Esophagus squamous epithelium (tissue), 4 donors: ENCODE results near the gene FGF1.

Experiments used
- POLR2A ChIP-seq, 4 donors: fragments of 450-650 bp; IDR thresholded peaks; one replicate each; pipeline ENCODE4 v1.6.1; 2017; ENCODE audit warnings: antibody characterized with exemption in 4 of 4, mild to moderate bottlenecking in 4 of 4, moderate library complexity in 3 of 4
- TF ChIP-seq, protein P1 (sequence below), 6 experiments: fragments of 450-650 bp in 4 of 6; fragments of 200-600 bp in 2 of 6; sonication (generic) in 2 of 6; IDR thresholded peaks; one replicate each; pipeline ENCODE4 v1.5.1; 2016 to 2019; ENCODE audit warnings: antibody characterized with exemption in 6 of 6, mild to moderate bottlenecking in 4 of 6, moderate library complexity in 4 of 6

DNA sequence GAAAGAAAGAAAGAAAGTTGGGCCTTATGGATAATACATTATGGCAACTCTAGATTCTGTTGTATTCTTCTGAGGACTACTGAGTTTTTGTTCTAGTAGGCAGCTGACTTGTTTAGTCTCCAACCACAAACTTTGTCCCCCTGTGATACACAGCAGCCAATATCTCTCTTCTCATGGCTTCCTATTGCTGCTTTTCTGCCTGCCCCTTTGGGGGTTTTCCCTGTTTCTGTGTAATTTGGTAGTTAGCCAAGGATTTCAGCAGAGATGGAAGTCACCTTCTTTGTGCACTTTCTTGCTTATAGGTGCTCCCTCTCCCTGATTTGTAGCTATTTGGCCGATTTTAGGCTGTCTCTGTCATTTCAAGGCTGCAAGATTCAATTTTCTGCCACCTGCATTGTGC lies 109.6 kb downstream of the FGF1 start:
- TF ChIP-seq POLR2A (IDR thresholded peaks at IDR 0.05): no peak
- TF ChIP-seq, protein P1, sequence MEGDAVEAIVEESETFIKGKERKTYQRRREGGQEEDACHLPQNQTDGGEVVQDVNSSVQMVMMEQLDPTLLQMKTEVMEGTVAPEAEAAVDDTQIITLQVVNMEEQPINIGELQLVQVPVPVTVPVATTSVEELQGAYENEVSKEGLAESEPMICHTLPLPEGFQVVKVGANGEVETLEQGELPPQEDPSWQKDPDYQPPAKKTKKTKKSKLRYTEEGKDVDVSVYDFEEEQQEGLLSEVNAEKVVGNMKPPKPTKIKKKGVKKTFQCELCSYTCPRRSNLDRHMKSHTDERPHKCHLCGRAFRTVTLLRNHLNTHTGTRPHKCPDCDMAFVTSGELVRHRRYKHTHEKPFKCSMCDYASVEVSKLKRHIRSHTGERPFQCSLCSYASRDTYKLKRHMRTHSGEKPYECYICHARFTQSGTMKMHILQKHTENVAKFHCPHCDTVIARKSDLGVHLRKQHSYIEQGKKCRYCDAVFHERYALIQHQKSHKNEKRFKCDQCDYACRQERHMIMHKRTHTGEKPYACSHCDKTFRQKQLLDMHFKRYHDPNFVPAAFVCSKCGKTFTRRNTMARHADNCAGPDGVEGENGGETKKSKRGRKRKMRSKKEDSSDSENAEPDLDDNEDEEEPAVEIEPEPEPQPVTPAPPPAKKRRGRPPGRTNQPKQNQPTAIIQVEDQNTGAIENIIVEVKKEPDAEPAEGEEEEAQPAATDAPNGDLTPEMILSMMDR (IDR thresholded peaks at IDR 0.05): no peak
